GM20000 (cell line): ENCODE results near the gene CAPN10.

ENCODE experiments used
- DNase-seq: peaks from one replicate; pipeline ENCODE4 v3.0.0; 2012; ENCODE audit warnings: low spot score
- TF ChIP-seq, protein P1 (sequence below): IDR thresholded peaks from 2 replicates; pipeline ENCODE4 v1.5.1; 2012; ENCODE audit warnings: mild to moderate bottlenecking, control low read depth; ENCODE audit errors: extremely low read depth, missing control alignments

Gene CAPN10

DNA sequence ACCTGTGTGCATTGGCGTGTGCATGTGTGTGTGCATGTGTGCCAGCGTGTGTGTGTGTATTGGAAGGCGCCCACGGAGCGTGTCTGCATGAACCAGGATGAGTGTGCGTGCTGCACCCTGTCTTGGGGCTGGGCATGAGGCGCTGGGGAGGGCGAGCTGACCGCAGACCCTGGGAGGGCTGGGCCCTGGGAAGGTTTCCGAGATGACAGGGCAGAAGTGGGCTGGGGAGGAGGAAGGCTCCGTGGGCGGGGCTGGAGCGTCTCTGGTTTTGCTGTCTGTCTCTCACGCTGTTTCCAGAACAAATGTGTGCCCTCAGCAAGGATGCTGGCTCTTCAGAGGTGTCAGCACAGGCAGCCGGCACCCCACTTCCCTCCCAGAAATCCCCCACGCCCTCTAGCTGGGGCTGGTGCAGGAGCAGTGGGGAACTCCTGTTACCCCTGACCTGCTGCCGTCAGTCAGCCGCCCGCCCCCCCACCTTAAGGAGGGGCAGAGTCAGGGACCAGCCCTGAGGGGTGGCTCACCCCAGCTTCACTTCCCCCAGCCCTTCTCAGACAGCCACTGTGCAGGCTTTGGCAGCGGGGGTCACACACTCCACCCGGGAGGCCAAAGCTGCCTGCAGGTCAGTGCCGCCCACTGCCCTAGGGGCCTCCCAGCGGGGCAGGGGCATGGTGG lies 38.6 kb downstream of the CAPN10 start, which contains the start of gene GPR35:
GPR35 (plus strand) TSS at position 531 of the 672 bp plus-strand sequence. CDS start 4,473 bp downstream, outside the sequence.
- DNase-seq: peak; percentile 73
- TF ChIP-seq, protein P1, sequence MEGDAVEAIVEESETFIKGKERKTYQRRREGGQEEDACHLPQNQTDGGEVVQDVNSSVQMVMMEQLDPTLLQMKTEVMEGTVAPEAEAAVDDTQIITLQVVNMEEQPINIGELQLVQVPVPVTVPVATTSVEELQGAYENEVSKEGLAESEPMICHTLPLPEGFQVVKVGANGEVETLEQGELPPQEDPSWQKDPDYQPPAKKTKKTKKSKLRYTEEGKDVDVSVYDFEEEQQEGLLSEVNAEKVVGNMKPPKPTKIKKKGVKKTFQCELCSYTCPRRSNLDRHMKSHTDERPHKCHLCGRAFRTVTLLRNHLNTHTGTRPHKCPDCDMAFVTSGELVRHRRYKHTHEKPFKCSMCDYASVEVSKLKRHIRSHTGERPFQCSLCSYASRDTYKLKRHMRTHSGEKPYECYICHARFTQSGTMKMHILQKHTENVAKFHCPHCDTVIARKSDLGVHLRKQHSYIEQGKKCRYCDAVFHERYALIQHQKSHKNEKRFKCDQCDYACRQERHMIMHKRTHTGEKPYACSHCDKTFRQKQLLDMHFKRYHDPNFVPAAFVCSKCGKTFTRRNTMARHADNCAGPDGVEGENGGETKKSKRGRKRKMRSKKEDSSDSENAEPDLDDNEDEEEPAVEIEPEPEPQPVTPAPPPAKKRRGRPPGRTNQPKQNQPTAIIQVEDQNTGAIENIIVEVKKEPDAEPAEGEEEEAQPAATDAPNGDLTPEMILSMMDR: peak; percentile 1

DNA sequence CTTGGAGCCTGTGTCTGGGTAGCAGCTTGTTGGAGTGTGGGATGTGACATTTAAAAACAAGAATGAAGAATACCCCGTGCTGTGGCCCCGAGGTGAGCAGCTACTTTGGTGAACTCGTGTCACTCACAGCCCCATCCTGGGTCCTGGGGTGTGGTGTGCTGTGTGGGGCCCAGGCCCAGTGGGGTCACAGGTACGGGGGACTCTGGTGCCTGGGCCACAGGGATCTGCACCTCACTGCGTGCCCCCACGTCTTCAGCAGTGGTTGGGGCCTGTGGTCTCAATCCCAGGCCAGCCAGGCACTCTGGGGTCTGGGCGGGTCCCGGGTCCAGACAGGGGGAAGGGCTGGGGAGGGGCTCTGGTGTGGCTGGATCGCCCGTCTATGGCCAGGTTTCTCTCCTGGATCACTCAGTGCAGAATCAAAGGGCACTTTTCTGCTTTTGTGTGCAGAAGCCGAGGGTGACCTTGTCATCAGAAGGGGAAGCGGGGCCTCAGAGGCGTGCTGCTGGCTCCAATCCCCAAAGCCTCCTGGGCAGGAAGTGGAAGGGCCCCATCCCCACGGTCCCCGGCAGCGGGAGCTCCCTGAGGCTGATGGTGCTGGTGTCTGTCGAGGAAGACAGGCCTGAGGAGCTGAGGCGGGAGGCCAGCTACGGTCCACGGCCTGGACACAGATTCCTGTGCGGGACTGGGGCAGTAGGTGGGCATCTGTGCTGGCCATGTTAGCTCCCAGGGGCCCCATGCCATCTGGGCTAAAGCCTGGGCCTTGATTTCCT lies 40.2 kb downstream of the CAPN10 start:
- DNase-seq: no peak
- TF ChIP-seq, protein P1: no peak

DNA sequence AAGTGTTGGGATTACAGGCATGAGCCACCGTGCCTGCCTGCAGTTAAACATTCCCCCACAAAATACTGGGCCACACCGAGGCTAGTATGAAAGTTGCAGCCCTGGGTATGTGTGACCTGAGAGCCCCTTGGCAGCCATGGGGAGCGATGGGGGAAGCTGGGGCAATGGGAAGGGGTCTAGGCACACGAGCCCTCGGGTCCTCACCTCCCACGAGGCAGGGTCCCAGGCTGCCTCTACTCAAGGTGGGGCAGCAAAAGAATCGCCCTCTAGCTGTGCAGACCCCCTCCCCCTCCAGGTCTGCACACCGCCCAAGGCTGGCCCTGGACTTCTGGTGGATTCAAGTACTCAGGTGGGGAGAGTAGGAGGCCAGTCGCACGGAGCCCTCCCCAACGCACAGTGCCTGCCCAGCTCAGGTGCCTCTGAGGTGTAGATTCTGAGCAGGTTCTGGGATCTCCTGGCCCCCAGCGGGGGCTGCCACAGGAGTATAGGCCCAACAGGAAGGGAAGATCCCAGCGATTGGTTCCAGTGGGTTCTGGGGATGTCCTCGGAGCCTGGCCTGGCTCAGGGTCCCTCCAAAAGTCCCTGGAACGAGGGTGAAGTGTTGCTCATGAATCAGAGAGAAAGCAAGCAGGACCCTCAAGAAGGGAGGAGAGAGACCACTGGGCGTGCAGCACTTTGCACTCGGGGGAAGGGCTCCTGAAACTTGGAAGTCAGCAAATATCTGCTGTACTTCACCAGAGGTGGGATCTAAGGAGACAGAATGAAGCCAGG lies 41.4 kb downstream of the CAPN10 start:
- TF ChIP-seq, protein P1: no peak
- no peak for DNase-seq

DNA sequence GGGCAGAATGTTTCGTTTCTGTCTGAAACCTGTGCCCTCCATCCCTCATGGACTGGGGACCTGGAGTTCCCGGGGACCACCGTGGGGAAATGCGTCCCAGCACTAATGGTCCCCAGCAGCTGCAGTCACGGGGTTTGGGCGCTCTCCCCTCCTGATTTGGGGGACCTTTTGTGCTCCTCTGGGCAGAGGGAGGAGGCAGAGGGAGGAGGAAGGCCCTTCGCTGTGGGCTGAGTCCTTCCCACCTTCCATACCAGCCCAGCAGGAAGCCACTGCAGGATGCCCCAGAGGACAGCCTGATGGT lies 41.9 kb downstream of the CAPN10 start:
- TF ChIP-seq, protein P1: no peak
- DNase-seq: no peak

DNA sequence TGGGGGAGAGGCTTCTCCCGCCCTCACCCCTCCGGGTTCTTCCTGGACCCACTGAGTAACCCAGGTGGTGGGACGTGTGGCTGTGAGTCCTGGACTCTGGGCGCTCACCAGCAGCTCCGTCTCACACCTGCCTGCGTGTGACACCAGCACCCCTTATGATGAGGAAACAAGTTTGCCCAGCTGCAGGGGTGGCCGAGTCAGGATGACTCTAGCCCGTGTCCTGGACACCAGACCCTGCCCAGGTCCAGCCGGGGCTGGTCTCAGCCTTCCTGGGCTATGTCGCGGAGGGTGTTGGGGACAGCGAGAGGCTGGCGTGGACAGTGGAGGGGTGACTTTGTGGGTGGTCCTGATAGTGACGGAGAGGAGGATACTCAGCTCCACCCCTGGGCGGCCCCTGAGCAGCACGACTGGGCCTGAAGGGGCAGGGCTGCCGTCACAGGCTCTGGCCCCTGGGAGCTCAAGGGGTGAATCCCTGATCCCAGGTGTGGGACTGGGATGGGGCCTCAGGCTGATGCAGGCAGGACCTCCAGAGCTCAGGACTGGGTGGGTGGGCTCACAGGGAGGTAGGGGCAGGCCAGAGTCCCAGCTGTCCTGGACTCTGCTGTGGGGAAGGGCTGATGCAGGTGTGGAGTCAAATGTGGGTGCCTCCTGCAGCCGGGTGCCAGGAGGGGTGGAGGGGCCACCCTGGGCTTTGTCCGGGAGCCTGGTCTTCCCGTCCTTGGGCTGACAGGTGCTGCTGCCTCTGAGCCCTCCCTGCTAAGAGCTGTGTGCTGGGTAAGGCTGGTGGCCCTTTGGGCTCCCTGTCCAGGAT lies 42.5 kb downstream of the CAPN10 start:
- TF ChIP-seq, protein P1: no peak
- no peak for DNase-seq

DNA sequence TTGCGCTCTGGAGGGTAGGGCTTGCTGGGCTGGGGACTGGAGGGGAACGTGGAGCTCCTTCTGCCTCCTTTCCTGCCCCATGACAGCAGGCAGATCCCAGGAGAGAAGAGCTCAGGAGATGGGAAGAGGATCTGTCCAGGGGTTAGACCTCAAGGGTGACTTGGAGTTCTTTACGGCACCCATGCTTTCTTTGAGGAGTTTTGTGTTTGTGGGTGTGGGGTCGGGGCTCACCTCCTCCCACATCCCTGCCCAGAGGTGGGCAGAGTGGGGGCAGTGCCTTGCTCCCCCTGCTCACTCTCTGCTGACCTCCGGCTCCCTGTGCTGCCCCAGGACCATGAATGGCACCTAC lies 43.1 kb downstream of the CAPN10 start:
- DNase-seq: no peak
- TF ChIP-seq, protein P1: no peak
